ENCODE data around the gene AMER1. TPM values are rescaled to one million over a fixed set of nuclear protein-coding genes. Genes with fewer than 3 reads are reported as not detected.
A peak's percentile ranks its signal among the peaks of the same experiment; 100 is the strongest.
"Not testable (repeated sequence)": the region's sequence is repeated elsewhere in the genome, so short reads cannot be mapped to it uniquely, and the experiment has no call there.

The AMER1 gene
- polyA plus RNA-seq (ENCODE audit: insufficient read depth in 1 of 5, insufficient read length in 5 of 5, low replicate concordance in 1 of 5): 1 to 10 TPM; 5.9 to 8.3 (median 7.3) TPM
- long read RNA-seq, donor 1, full-length matches to known transcripts: 1 of 1 reads
- long read RNA-seq, donor 1, partial matches to known transcripts: 0 of 1 reads
- long read RNA-seq, donor 1, other reads (novel, unspliced or antisense): 0 of 1 reads
- long read RNA-seq, donor 2: 0 reads
- long read RNA-seq, donor 3: 0 reads
- long read RNA-seq, donor 4, full-length matches to known transcripts: 1 of 1 reads
- long read RNA-seq, donor 4, partial matches to known transcripts: 0 of 1 reads
- long read RNA-seq, donor 4, other reads (novel, unspliced or antisense): 0 of 1 reads
- long read RNA-seq, donor 5, full-length matches to known transcripts: 1 of 1 reads
- long read RNA-seq, donor 5, partial matches to known transcripts: 0 of 1 reads
- long read RNA-seq, donor 5, other reads (novel, unspliced or antisense): 0 of 1 reads
- long read RNA-seq, donor 6, full-length matches to known transcripts: 2 of 2 reads
- long read RNA-seq, donor 6, partial matches to known transcripts: 0 of 2 reads
- long read RNA-seq, donor 6, other reads (novel, unspliced or antisense): 0 of 2 reads
- long read RNA-seq, donor 7, full-length matches to known transcripts: 2 of 2 reads
- long read RNA-seq, donor 7, partial matches to known transcripts: 0 of 2 reads
- long read RNA-seq, donor 7, other reads (novel, unspliced or antisense): 0 of 2 reads
- long read RNA-seq, donor 8: 0 reads

DNA sequence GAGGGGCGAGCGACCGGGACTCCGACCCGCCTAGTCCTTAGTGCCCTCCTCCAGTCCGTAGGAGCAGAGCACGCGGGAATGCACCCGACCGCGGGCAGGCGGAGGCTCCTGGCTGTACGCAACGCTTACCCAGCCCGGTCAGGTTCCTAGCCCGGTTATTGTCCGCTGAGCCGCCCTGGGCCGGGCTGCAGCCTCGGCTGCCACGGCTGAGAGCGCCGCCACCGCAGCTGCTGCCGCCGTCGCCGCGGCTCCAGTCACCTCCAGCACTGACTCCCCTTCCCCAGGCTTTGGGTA, at the start of gene AMER1:
AMER1 (minus strand) TSS at position 268 of the 294 bp plus-strand sequence. CDS start 12,422 bp downstream, outside the sequence.
- no peak for DNase-seq

DNA sequence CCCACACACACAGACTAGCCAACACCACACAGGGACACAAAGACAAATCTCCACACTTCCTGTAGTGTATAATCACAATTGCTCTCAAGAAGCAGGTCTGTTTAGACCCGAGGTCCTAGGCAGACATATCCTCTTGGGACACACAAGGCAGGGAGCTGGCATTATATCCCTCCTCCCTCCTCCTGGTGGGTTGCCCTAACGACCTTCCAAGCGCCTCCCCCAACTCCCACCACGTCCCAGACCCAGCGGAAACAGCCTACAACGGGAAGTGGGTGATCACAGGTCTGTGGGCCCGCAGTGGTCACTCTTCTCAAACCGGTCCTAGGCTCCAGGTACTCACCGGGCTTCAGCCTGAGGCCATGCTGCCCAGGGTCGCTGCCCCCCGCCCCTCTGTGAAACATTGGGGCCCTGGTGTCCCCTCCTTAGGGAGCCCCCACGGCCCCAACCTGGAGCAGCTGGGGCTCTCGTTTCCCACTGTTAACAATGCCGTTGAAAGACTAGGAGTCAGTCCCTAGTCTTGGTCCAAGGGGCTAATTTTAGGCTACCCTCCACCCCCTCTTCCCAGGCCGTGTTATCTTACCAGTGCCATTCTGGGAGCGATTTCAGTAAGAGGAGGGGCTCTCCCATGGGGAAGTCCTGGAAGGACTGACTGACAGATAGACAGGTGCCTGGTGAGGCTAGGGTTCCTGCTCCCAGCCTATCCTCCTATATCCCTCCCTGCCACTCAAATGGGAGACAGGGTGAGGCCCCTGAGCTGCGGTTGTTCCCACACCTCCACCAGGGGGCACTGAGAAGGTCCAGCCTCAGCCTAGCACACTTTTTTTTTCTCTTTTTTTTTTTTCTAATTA, 24.8 kb upstream of the AMER1 start, which contains the start of gene ASB12:
ASB12 (minus strand) TSS at position 485 of the 848 bp plus-strand sequence. CDS start 4,957 bp downstream, outside the sequence.
- DNase-seq: no peak

DNA sequence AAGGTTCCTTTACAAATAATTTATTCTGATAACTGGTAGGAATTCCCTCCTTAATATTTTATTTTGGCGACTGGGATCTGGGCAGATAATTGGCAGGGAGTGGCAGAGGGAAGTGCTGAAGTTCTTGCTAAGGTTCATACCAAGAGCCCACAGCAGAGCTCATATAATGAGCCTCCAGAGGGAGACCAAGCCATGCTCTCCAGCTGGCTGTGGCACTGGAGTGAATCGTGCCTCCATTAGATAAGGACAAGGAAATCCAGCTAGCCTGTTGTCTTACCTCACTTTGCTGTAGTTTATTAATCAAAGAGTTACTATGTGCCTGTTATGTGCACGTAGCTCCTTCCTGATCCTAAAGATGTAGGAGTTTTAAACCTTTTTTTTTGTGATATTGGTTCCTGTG, 23.6 kb upstream of the AMER1 start:
- DNase-seq: no peak

DNA sequence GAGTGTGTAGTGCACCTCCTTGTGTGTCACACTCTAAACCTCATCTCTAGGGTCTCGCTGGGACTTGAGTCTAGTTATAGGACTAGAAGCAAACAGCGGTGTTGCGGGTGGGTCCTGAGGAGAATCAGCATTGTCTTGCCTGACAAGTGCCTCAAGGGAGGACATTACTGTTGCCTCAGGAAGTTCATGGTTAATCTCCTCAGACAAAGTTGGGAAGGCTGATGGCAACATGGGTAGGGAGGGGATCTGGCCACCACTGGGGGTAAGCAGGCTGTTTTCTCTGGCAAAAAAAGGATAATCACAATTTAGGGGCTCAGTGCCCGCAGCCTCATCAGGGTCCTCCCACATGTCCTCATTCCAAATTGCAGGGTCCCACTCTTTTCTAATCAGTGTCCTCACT, 12.5 kb upstream of the AMER1 start:
- DNase-seq: no peak

DNA sequence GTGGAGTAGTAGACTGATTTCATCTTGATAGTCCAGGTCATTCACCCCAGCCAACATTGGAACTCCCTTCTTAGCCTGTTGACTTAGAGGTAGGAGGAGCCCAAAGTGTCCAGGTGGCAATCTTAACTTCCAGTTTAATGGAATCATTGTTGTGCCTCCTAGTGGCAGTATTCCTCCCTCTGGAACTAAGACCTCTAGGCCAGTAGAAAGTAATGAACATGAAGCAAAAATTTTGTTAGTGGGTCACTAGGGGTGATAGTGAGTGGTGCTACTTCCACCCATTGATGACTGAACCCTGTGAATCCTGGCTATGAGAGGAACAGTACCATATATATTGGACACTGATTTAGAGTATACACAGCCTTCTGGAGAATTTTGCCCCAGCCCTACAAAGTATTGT, 8.5 kb upstream of the AMER1 start:
- DNase-seq: not testable (repeated sequence)

DNA sequence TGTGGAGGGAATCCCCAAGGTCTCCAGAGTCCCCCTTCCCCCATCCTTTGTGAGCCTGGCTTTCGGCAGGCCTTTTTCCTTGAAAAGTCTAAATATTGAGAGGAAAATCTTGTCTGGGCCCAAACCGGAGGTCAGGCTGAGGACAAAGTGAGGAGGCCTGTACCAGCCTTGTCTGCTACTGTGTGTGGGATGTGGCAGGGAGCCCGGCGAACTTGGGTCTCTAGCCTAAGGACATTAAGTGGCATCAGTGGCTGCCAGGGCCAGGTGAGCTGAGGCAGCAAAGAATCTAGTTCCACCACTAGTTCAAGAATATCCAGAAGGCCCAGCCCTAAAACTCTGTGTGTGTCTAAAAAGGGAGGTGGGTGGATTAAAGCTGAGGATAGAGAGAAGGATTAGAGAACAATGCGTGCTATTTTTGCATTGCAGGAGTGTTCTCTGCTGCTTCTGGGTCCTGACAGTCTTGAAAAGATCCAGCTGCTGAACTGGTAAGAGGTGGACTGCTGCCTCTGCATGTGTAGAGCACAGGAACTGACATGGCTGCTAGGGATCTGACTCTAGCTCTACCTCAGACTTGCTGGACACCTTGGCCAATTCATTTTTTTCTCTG, 1.2 kb upstream of the AMER1 start:
- peak; percentile 5 to 14 for DNase-seq

DNA sequence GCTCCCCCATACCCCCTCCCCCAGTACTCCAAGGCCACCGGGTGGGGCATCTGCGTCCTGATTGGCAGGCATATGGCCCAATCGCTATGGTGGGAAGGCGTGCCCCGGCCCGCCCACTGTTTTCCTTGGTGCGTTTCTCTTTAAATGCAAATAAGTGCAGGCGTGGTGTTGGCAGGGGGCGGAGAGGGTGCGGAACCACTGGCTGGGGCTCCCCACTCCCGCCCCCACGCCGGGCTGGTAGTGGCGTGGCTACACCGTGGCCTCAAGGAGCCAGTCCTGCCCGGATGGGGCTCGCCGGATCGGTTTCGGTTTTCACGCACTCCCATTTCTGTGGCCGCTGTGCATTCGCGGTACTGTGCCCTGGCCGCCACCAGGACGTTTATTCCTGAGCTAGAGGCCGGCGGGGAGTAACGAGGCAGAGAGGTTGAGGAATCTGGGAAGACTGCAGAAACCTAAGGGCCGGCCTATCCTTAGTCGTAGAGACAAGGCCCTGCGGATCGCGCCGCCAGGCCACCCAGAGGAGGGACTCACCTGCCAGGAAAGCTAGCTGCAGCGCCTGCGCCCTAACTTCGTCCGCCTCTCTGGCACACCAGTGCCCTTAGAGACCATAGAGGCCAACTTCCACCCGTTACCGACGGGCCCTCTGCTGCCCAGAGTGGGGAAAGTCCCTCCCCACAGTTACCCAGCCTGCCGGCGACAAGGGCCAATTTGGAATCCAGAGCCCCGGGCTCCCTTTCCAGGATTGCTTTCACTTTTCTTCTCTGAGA, 410 bp upstream of the AMER1 start:
- DNase-seq: peak; percentile 90 to 93

DNA sequence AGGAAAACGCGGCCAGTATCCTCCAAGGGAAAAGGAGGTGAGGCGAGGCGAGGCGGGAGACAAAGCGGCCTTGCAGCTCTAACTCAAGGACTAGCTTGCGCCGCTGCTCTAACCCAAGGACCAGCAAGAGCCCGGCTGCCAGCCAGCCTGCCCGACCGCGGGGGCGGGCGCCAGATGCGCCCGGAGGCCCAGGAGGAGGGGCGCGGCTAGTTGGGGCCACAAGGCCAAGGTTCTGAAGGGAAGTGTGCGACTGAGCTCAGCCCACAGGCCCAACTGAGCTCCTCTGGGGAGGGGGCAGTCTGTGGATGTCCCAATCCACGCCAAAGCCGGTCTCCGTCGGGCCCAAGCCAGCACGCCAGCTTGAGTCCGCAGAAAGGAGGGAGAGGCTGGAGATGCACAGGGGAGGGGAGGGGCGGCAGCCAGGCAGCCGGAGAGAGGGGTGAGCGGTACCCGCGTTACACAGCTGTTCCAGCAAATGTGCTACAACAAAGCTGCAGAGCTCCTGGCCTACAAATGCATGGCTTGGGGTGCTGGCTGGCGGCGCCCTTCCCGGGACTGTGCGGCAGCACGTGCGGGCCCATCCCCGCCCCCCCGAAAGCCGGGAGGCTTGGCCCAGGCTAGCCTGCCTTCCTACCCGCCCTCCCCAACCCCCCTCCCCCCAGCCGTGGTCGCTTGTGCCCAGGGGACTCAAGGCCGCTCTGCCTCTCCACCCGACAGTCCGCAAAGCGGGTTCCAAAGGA, 637 bp downstream of the AMER1 start:
- peak; percentile 30 to 32 for DNase-seq

DNA sequence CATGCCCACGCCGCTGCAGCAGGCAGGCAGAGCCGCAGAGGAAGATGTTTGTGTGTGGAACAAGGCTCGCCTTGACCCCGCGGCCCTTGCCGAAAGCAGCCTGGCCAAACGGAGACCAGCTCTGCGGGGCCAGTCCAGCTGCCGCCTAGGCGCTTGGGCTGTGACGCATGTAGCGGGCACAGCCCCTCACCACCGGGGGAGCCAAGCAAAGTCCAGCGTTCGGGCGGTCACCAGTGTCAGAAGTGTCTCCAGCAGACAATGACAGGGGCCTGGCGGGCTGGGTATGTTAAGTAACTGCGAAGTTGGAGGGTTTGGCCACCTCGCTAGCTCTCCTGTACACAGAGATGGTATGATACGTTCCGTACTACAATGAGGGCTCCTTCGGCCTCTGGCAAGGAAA, 1.3 kb downstream of the AMER1 start:
- DNase-seq: peak in 1 of 2 donors; percentile 8

DNA sequence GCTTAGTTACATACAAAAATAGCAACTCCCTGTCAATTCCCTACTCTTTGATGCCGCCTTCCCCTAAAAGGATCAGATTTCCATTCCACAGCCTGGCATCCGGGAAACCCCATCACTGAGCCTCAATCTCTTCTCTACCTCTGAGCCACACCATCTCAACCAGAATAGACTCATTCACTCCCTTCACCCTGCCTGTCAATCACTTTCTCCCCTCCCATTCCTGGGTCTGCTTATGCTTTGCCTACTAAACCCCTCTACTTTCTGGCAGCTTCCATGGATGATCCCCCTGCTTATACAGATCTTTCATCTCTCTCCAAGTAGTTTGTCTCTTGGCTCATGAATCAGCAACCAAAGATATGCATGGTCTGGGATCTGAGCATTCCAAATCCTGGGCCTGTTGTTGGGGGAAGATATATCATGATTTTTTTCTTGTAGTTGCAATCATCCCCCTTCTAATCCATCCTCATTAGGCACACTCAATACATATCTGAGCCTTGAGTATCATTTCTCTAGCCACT, 2.6 kb downstream of the AMER1 start:
- no peak for DNase-seq

DNA sequence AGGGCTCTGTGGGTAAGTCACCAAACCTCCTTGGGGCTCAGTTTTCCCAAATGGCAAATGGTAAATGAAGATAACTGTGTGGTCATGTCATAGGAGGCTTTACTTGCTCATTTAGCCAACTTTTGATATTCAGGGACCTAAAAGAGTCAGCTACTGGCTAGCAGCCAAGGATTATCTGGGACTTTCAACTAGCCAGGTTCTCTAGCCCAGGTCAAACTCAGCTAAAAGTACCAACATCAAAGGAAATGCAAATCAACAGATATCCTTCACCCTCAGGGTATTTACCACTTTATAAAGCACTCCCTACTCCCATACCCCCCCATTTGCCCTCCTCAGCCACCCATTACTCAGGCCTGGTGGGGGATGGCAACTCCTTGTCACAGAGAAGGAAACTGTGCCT, 7.5 kb downstream of the AMER1 start:
- DNase-seq: no peak

DNA sequence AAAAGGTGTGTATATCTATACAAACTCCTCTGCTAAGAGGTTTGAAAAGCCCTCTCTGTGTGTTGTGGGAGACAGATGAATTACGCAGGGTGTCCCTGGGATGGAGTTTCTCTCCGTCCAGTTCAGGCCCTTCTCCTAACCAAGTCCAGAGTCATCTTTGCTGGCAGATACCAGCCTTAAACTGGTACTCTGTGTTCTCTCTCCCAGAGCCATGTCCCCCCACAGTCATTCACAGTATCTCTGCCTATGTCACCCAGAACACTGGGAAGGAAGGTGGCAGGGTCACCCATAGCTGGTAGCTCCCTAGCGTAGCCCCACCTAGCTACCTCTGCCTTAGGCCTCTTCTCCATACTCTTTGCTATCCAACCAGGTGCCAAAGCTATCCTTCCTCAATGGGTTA, 8.9 kb downstream of the AMER1 start:
- no peak for DNase-seq

DNA sequence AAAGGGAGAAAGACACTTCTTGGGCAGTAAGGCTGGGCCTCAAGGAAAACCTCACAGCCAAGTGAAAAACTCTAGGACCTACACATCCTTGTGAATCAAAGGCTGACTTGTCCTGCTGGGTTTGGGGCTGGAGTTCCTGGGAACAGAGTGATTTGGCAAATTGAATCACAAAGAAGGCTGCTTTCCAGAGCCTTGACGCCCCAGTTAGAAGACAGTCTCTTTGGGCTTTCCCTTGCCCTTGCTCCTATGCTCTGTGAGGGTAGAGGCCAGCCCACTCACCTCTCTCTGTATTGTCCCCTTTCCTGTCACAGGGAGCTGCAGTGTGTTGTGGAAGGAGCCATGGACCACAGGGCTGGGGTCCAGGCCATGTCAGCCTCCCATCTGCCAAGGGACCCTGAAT, 9.6 kb downstream of the AMER1 start:
- DNase-seq: no peak

DNA sequence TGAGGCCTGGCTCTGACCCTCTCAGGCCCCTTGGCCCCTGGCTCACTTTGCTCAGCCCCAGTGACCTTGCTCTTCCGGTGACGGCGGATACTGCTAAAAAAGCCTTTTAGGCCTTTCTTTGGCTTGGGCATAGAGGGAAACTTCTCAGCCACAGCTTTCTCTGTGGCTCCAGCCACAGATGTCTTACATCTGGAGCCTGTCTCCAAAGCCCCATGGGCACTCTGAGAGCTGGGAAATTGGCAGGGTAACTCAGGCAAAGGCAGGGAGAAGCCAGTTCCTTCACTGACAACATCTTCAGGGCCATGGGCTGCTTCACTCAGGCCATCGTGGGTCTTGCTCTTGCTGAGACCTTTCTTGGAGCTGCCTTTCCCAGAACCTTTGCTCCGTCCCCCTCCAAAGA, 12.8 kb downstream of the AMER1 start:
- no peak for DNase-seq

DNA sequence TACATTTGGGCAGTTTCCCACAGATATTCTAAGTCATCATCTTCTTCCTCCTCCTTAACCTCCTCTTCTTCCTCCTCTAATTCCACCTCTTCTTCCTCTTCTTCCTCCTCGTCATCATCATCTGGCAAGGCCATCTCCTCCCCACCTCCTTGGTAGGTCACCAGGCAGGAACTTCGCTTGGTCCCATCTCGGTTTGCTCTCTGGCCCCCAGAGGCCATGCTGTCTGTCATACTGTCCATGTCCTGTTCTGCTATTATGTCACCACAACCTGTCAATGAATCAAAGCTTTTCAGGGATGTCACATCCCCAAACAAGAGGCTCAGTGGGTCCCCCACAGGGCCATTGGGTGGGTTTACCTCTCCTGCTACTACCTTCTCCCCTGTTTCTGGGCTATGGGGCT, 13.5 kb downstream of the AMER1 start:
- no peak for DNase-seq

DNA sequence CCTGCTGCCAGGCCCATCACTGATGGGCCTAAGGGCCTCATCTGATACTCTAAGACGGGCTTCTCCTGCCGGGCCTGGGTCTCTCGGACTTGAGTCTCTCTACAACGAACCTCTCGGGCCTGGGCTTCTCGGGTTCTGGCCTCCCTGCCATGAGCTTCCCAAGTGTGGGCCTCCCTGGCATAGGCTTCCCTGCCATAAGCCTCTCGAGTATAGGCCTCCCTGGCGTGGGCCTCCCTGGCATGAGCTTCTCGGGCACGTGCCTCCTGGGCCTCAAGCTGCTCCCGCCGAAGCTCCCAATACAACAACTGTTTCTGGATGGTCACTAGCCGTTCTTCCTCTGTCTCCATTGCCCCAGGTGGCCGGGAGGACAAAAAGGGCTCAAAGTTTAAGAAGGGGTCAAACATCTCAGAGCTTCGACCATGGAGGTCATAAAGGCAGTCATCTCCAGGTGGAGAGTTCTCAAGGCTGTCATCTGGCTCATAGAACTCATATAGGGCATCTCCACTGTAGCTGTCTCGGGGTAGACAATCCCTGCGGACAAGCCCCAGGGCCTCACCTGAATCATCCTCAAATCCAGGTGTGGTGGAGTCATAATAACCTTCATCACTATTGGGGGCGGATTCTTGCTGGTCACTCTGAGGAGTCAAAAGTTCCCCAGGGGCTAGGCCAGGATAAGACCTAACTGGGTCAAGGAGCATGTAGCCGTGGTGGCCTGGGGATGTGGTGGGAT, 14.1 kb downstream of the AMER1 start:
- no peak for DNase-seq

DNA sequence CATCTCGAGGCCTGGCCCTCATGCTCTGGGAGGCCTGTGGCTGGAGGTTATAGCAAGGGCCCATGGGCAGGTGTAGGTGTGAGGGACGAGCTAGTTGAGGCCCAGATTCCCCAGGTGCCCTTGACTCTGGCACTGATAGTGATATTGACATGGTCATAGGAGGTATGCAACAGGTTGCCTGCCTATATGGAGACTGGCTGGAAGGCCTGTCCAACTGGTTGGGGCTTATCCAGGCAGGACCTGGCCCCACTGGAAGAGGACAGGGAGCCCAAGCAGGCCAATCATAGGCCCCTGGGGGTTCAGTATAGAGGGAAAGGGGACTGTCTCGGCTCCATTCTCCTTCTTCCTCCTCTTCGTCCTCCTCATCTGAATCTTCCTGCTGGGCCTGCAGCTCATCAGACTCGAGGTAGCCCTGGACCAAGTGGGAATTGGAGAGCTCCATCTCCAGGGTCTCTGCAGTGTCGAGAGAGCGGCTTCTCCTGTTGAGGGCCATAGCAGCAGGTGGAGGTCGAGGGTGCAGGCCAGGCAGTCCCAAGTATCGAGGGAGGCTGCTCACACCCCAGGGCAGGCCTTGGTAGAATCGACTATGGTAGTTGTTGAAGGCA, 15.3 kb downstream of the AMER1 start:
- DNase-seq: no peak

DNA sequence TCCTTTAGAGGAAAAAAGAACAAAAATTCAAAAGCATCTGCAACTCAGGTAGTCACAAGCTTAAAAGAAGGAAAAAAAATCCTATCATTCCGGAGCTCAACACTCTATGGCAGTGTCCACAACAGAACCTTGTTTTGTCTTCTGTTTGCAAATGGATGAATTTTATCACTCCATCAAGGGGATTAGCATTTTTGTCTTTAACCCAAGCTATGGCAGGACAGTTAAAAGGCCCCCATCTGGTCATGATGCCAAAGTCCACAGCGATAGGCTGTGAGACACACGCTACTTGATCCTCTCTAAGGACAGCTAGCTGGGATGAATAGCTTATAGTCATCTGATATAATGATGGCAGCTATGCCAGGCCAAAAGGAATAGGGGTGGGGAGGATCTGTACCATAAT, 16.6 kb downstream of the AMER1 start:
- no peak for DNase-seq

DNA sequence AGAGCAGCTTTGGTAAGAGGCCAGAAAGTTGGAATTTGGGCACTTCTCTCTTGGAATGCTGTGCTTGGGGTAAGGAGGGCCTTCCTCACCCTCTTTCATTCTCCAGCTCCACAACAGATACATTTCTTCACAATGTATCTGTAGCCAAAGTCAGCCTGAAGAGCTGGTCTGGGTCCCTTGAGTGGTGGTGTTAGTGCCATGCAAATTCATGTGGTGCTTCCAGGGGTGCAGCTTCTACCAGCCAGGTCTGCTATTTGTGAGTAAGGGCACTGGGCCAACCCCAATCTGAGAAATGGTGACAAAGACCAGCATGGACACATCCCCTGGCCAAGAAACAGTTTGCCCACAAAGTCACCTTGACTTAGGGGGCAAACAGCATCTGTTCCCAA, 17.8 kb downstream of the AMER1 start:
- DNase-seq: no peak

Data from right lung (tissue), 10 donors.